Pulmonary artery endothelial cell (primary cell): ENCODE measurements around the gene SPATA2L. TPM values are rescaled to one million over a fixed set of nuclear protein-coding genes. Genes with fewer than 3 reads are reported as not detected.

ENCODE experiments used
- DNase-seq: peaks from one replicate; pipeline ENCODE4 v3.0.0-alpha.2; 2011; ENCODE audit warnings: low read depth, low spot score
- total RNA-seq: library from RNA; depleted of rRNA; stranded (reverse); fragments of >200 nt; gene quantifications from 2 replicates; pipeline ENCODE4 v1.2.3, GENCODE V29; 2014

SPATA2L gene
- total RNA-seq, 1 donor from 2014 or later, result 16.3 TPM

DNA sequence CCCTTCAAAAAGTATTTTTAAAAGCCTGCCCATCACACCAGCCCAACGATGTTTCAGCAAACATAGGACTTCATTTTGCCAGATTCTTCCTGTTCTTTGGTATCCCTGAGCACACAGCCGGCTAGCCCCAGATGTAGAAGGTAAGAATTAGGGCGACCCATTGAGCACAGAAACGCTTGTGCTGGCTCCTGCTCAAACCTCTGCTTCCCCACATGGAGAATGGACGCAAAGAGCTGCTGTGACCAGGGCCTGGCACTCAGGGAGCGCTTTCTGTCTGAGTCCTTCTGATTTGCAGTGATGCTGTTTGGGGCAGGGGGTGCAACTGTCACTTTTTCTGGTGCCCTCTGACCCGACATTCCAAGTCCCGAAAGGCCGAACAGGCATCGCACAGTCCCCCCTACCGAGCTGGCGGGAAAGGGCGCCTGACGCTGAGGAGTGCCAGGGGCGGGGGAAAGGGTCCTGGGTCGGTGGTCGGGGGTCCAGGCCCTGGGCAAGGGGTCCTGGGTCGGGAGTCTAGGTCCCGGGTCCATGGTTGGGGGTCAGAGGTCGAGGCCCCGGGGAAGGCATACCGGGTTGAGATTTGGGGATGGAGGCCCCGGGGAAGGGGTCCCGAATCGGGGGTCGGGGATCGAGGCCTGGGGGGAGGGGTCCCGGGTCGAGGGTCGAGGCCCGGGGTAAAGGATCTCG, 44.9 kb downstream of the SPATA2L start:
- DNase-seq, result no peak

GRCh38 chr16:89655062-89655643, 46.4 kb downstream of the SPATA2L start:
- DNase-seq, result no peak

DNA sequence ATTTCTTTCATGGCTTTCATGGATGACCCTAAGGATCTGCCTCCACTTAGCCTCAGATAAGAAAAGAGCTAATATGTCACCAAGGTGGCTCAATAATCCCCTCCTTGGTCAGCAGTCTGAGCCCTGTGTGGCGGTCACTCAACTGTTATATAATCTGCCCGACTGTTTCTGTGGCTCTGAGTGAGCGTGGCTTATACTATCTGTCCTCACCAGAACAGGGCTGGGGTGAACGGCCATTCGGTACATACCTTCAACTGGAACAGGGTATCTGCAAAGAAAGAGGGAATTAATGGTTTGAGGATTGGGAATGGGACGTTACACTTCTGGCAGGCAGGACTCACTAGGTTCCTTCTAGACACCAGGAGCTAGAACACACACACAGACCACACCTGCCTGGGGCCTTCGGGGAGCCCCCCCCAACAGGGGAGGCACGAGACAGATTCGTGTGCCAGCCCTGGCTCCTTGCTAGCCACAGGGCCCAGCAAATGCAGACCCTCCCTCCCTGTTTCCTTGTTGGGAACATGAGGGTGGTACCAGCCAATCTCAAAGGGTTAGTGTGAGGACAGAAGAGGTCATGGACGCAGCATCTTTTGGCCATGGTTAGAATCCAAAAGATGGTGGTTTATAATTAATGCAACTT, 47.7 kb downstream of the SPATA2L start:
- no peak for DNase-seq

GRCh38 chr16:89651584-89651983, 49.9 kb downstream of the SPATA2L start:
- DNase-seq, result no peak

- DNase-seq, result no peak
Measured at GRCh38 chr16:89646906-89647305, 54.6 kb downstream of the SPATA2L start.

Other genes with a start within 250 kb of the SPATA2L start
- gene ANKRD11, start 211.1 kb downstream of the SPATA2L start, total RNA-seq, result 53.0 and 58.1 TPM in 2 replicates
- 99.5 and 119 TPM in 2 replicates for gene SPG7, start 193.3 kb downstream of the SPATA2L start, total RNA-seq
- gene RPL13, start 141.0 kb downstream of the SPATA2L start, total RNA-seq, result 2,574 and 3,609 TPM in 2 replicates
- 5.7 and 20.3 TPM in 2 replicates for gene CPNE7, start 125.9 kb downstream of the SPATA2L start, total RNA-seq
- gene DPEP1, start 88.1 kb downstream of the SPATA2L start, total RNA-seq, result 0.07 and 0.39 TPM in 2 replicates
- 88.8 and 101 TPM in 2 replicates for gene CHMP1A, start 44.0 kb downstream of the SPATA2L start, total RNA-seq
- gene SPATA33, start 43.9 kb downstream of the SPATA2L start, total RNA-seq, result 2.2 and 3.3 TPM in 2 replicates
- gene CDK10, start 15.0 kb downstream of the SPATA2L start, total RNA-seq, result 37.9 and 51.5 TPM in 2 replicates
- 5.9 and 7.1 TPM in 2 replicates for gene VPS9D1, start 19.2 kb upstream of the SPATA2L start, total RNA-seq
- gene ZNF276, start 19.8 kb upstream of the SPATA2L start, total RNA-seq, result 18.9 and 25.8 TPM in 2 replicates
- 15.9 and 24.4 TPM in 2 replicates for gene FANCA, start 114.9 kb upstream of the SPATA2L start, total RNA-seq
- 0.20 and 1.2 TPM in 2 replicates for gene SPIRE2, start 126.8 kb upstream of the SPATA2L start, total RNA-seq
- gene TCF25, start 171.9 kb upstream of the SPATA2L start, total RNA-seq, result 161 and 226 TPM in 2 replicates
- gene MC1R, start 217.2 kb upstream of the SPATA2L start, total RNA-seq, result 2.3 and 2.7 TPM in 2 replicates
- gene TUBB3, start 221.6 kb upstream of the SPATA2L start, total RNA-seq, result 156 and 237 TPM in 2 replicates
- gene DEF8, start 247.1 kb upstream of the SPATA2L start, total RNA-seq, result 113 and 116 TPM in 2 replicates